Stimulated activated CD4-positive, alpha-beta T cell treated with anti-CD3 and anti-CD28 coated beads, Interleukin-4, amount 100 ng/mL, for 4 hours (primary cell): Measurements from ENCODE around the gene HOXB2.

ENCODE experiments used
- DNase-seq, 2 experiments: peaks; one replicate each; pipeline ENCODE4 v3.0.0-alpha.2; 2020

HOXB2 gene

DNA sequence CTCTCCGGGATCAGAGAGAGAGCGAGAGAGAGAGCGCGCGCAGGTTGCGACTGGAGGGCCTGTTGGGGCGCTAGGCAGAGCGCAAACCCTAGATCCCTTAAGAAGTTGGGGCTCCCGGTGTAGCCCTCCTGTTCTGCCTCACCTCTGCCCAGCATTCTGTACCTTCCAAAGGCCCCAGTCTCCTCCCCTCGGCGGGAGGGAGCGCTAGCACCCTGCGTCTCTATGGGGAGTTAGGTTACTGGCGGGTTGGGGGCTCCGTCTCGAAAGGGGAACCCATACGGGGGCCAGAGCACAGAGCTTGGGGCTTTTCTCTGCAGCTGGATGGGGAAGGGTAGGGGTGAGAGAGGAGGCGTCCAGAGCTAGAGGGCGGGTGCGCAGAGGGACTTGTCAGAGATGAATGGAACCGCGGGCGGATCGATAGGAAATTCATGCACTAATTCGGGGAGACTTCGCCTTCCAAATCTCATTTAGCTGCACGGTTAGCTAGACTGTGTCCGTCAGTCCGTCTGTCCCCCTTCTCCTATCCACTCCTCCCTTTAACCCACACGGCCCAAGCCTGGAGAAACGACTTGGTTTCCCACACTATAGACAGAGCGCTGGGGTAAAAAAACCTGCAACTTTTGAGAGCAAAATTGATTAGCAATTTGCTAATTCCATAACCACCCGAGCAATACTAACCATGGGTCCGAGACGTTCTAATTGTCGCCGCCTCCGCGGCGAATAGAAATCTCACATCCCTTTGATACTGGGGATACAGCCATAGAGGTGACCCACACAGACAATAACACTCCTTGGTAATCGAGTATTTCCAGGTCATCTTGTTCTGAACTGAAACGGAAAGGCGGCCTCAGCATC, 33.9 kb upstream of the HOXB2 start:
- DNase-seq: no peak

DNA sequence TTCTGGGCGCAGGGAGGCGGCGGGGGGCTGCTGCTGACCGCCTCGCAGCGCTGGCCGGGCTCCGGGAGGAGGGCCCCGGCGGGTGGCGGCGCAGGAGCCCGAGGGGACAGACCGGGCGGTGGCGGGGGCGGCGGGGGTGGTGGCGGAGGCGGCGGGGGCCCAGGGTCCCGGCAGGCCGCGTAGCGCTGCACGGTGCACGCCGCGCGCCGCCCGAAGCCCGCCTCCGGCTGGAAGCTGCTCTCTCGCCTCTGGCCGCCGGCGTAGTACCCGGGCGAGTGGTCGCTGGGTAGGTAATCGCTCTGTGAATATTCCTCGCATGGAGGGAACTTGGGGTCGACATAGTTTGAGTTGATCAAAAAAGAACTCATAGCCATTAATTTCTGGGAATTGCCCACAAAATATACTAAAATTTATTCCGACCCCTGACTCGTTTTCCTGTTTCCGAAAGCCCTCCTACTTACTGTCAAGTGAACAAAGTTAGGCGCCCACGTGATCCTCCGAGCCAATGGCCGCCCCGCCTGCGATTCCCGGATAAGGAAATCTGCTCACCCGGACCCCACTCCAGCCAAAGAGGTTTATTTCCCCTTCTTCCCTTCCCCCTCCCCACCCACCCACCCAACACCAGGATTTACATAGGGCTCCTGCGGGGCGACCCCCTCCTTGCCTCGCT, 33.2 kb upstream of the HOXB2 start, which contains the start of gene HOXB4:
TSS of gene HOXB4 (minus strand) at position 405 of the 670 bp plus-strand sequence. CDS start at position 374, 31 bp downstream.
- DNase-seq: peak; percentile 53 to 57

DNA sequence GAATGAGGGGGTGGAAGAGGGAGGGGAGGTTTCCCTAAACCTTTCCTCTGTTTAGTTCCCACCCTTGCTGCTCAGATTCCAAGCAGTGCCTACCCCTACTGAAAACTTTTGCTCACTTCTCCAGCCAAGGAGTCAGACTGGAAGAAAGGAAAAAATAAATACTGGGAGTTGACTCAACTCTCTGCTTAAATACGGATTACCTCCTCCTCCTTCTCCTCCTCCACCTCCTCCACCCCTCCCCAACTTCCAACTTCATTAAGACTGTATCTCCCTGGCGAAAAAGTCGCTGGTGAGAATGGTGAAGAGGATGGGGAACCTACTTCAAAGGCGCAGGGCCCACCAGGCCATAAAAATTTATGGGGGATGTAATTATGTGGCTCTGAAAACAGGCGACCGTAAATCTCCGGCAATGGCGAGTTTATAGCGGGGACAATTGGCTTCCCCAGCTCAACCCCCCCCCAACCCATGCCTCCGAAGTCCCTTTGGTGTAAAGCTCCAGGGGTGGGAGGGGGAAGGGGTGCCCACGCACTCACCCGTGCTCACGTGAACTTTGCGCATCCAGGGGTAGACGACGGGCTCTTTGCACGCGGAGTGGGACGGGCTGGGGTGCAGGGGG, 32.5 kb upstream of the HOXB2 start:
- peak in 1 of 2 experiments; percentile 34 for DNase-seq

DNA sequence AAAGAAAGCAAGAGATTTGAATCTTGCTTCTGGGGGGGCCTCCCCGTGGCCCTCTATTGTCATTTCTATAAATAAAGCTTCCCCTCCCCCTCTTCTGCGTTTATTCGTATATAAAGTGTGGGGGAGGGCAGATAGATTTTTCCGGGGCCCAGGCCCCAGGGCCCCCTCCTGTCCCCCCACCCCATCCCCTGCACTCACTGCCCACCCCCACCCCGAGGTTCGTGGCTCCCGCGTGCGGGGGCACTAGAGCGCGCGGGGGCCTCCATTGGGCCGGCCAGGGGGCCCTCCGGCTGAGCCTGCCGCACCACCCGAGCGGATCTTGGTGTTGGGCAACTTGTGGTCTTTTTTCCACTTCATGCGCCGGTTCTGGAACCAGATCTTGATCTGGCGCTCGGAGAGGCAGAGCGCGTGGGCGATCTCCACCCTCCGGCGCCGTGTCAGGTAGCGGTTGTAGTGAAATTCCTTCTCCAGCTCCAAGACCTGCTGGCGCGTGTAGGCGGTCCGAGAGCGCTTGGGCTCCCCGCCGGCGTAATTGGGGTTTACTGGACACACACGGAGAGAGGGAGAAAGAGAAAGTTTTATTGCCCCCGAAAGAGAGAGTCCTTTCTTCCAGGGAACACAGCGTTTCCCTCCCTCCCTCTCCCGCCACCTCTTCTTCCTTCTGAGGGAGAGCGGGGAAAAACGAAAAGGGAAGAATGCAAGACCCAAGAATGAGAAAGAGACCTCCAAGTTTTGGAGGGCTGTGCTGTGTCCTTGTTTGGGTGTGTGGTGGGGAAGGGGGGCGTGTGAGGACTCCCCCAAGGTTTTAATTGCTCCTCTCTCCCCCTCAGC, 31.8 kb upstream of the HOXB2 start:
- no peak for DNase-seq

DNA sequence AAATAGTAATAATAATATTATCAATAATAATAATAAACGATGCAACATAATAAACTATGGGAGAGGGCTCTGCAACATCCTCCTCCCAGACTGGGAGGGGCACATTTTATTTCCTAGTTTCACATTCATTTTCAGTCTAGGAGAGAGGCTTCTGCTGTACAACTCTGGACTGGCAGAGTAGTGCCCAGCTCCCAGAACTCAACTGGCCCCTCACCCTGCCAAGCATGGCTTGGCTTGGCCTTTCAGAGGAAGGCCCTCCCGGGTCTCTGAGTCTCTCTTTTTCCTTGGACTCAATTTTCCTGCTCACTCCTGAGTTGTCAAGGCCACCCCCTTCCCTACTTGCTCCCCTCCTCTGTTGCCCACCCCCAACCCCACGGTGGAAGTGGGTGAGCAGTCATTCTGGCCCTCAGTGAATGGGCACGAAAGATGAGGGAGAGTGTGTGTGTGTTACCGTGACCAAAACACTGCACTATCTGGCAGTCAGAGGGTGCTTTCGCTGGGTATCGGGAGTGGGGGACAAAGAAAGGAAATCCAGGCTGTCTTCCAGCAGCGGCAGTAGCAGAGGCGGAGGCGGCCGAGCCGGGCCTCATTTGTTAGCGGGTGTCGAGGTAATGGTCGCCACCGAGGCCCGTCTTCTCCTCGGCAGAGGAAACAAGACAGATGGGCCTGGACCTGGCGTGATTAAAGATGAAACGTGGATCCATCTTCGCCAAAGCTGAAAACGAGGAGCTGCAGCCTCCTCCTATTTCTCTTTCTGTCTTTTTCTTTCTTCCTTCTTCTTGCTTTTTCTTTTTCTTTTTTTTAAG, 31.0 kb upstream of the HOXB2 start:
- DNase-seq: no peak

DNA sequence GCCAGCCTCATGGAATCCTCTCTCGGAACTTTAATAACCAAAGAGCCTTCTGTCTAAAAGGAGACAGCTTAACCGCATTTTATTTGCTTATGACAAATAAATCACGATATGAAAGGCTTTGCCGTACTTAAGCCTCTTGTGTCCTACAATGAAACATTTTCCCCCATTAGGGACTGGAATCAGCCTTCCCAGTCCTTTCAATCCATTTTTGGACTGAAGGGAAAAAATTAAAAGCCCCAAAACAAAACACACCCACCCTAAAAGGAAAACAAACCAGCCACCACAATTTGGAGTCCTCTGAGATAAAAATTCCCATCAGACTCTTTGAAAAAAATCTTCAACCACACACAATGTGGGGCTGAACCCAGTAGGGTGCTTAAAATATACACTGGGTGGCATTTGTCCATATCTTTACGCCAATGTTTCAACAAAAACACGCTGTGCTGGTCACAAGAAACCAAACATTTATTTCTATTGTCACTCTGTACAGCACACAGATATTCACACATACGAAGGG, 30.2 kb upstream of the HOXB2 start:
- no peak for DNase-seq

DNA sequence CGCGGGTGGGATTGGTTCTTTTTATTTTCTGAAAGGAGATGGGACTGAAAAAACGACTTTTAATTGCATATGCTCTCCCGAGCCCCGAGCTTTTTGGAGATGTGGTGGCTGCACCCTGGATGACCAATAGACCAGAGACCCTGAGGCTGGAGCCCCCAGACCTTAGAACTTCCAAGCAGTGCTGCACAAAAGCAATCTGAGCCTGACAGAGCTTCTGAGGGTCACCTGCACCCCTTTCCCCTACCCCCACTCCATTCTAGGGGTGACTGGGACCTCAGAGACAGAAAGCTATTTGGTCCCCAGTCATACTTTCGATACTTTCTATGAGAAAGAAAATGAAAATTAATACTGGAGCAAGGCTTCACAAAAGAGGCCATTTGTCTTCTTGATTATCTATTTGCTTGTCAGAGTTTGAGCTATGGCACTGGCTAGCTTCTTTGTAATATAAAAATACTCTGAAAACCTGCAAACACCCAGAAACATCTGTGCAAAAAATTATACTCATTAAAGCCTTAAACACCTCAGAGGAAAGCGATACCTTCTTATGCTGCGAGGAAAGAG, 29.7 kb upstream of the HOXB2 start:
- no peak for DNase-seq

DNA sequence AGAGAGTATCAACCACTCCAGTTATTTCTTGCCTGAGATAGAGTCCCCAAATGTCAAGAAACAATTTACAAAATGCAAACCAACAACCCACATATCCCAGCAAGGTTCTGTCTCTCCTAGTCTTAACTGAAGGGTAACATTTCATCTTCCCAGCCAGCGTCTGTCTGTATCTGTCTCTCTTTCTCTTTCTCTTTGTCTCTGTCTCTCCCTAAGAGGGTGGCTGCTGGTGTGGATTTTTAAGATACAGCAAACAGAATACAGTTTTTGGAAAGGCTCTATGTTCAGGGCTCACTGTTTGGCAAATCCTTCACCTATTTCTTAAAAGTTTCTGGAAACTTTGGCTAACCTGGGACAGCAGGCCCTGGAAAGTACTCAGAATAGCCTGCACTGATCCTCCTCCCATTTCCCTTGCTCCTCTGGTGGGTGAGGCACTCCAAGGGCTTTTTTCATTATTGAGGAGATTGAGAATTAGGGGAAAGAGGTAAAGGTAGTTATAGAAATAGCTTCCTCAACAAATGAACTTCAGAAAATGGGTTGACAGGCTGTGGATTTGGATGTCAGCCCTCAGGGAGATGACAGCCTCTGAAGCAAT, 27.0 kb upstream of the HOXB2 start:
- DNase-seq: no peak

DNA sequence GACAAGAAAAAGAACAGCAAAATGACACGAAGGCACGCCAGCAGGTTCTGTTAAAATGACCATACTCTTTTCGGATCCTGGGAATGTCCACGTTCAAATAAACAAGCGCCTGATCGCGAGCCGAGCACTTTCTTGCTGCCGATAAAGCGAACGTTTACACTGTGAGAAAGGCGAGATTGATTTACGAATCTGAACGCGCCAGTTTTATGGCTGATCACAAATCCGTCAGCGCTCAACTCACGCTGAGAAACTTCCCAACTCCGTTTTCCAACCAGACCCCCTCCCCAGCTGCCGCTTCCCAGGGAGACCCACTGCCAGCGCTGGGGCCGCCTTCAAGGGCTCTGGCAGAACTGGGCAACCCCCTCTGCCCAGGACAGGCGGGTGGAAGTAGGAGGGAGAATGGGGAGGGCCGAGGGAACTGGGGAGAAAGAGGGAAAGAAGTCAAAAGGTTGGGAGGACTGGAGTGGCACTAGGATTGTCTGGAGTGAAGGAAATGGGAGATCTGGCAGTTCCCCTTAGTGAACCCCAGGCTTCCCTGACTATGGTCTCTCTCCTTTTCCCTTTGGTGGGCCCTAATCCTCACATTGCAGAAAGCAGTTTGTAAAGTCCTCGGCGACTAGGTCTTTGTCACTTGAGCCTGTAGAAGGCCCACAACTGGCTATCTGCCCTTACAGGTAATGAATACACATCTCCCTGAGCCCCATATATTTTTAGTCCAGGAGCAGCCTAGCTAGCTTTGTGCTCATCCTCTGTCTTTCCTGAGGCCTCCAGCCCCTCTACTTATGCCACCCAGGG, 26.3 kb upstream of the HOXB2 start:
- no peak for DNase-seq

DNA sequence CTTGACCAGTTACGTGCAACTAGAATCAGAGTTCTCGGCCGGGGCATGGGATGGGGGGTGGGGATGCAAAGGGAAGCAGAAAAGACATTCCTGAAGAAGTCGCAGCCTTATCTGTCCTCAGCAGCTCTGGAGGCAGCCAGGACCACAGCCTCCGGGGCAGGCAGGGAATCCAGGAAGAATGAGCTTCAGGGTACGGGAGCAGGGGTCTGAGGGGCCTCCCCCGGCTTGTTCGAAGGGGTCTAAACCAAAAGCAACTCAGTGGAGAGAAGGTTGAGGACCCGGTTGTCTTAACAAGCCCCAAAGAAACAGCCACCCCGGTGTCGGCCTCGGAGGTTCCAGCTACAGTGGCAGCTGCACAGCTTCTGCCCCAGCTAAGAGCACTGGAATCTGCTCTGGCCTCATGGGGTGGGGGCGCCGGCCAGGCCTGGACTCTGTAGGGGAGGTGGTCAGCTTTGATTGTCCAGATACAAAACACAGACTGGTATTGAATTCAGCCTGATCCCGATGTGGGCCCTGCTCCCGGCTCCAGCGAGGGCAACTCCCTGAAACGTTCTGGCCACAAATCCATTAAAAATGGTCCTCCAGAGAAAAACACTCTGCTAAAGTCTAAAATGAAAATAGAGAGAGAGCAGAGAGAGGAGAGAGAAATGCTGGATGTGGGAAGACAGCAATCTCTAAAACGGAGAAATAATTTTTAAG, 25.6 kb upstream of the HOXB2 start:
- DNase-seq: no peak

DNA sequence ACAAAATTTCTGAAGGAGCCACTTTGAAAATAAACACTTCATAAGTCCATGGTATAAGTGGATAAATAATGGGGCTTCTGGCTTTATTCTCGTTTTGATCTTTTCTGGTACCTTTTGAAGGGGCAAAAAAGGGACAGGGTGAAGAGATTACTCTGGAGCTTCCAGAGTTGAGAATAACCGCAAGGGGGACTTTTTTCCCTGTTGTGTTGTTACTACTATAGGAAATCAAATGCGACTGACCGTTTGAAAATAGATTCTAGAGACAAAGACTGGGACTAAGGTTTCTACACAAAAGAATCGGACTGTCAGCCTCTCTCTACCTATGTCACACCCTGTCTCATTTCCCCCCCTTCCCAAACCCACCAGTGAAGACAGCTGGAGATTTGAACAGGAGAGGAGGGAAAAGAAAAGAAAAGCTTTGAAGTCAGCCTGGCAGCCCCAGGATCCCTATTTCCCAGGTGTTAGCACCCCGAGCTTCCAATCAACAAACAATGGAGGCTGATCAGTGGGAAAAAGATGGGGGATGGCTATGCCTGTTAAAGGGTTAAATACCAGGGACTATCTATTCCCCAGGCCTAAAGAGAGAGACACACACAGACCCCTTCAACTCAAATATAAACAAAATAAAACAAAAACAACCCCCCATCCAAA, 24.9 kb upstream of the HOXB2 start:
- no peak for DNase-seq

DNA sequence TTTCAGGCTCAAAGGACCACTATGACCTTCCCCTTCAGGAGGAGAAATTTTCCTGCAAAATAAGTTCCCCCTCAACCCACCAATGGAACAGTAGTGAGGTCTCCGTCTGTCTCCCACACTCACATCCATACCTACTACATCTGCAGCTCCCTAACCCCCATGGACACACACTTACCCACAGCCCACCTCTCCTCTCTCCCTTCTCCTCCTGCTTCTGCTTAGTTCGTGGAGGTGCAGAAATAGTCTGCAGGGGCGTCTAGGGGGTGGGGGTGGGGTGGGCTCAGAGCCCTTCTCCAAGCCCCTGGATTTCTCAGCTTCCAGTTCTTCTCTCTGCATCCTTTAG, 24.3 kb upstream of the HOXB2 start:
- no peak for DNase-seq

DNA sequence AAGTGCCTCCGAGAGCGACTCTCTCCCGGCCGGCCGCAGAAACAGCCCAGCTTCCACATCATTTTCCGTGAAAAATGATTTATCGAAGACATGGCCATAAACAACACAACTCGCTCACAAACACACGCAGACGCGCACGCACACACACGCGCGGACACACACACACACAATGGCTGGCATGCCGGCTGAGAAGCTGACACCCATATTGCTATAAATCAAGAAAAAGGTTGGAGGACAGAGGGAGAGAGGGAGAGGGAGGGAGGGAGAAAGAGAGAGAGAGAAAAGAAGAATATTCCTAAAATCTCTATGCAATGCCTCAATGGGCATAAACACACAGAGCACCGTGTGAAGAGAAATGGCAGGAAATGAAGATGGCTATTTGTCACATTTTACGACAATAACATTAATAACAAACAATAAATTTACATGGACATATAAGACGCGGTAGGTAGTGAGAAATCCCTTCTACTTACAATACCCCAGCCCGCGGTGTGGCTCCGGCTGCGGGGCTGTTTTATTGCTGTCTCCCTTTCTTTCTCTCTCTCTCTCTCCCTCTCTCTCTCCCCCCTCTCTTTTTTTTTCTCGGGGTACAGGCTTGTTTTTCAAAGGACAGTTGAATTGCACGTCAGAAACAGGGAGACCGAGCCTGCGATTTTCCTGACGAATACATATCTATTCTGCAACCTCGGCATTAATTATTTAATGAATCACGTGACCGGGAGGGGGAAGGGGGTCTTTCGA, 23.8 kb upstream of the HOXB2 start:
- no peak for DNase-seq

DNA sequence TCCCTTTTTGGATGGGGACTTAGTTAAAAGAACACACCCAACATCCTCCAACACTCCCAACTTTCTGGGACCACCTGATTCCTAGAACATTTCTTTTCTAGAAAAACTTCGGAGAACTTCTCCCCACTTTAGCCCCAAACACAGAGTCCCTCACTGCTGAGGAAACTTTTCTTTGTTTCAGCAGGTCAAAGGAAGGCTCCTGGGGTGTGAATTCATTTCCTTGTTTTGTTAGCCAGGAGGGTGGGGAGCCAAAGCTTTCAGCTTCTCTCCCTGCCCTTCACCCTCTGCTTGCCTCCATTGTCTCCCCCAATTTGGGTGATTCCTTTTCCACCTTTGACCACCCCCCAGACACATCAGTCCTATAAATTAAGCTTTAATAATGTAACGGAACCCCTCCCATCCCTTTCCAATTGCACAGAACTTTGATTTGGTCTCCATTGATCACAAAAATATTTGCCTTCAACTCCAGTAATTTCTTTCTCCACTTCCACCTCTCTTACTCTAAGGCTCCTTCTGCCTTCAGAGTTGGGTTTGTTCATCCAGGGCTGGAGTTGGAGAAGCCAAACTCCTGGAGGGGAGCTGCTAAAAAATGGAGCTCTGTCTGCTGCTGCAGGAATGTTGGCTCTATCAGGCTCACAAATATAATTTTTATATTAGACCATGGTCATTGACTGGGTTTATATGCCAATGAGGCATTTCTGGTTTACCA, 22.9 kb upstream of the HOXB2 start:
- no peak for DNase-seq

DNA sequence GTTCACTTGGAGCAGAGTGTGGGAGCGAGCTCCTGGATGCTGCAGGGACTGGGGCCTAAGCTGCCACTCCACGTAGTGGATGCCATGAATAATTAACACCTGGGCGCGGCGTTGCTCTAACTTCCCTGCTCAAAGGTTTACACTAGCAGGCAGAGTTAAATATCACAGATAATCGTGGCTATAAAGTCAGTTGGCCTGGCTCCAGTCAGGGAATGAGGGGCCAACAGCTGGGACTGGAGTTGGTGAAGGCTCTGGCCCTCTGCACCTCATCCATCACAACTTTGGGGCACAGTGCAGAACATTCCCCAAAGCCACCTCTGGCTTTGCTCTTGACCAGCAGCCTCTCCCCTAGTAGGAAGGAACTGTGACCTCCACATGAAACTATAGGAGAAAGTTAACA, 22.3 kb upstream of the HOXB2 start:
- DNase-seq: no peak

DNA sequence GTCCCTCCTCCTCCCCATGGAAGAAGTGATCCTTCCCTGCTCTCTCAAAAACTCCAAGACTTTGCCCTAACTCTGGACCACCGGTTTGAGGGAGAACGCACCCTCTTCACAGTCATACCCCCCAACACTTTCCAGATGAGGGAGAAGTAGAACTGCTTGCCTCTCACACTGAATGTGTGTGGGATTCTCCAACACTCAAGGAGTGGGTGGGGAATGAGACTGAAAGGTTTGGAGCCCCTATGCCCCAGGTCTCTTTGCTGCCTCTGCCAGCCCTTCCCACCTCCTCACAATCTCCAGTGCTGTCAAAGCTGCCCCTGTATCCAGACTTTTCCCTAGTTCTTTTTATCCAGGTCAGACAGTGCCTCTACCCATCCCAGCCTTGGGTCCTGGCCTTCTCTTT, 21.8 kb upstream of the HOXB2 start:
- no peak for DNase-seq

DNA sequence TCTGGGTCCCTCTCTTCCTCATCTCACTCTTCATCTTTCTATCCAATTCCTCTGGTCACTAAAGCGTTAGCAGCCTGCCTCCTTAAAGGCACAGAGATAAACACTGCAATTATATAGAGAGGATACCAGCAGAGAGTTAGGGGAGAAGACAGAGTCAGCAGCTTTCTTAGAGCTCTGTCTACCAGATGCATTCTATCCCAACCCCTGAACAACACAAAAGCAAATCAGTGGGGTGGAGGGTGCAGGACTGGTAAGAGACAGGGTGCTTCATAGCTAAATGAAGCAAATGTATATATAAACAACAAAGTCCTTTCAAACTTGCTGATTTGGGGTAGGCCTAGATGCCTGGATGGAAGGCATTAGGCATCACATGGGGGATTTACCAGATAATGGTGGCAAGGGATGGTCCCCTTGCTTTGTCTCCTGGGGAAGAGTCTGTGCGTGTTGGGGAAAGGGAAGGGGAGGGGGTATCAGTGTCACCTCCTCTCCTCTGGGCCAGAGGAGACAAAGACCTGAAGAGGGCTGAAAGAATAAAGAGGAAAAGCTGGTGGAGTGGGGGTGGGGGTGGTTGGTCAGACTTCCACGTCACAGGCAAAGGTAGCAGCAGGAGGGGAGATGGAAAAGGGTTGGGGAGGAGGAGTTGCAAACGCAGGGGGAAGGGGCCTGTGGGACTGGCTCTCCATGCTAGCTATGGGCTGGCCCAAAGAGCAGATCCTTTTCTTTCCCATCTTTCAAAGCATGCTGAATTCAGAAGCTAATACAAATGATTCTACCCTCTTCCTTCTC, 21.2 kb upstream of the HOXB2 start:
- no peak for DNase-seq
